Measurements from ENCODE around the gene TRAK2. TPM values are rescaled to one million over a fixed set of nuclear protein-coding genes. Genes with fewer than 3 reads are reported as not detected.
A peak's percentile ranks its signal among the peaks of the same experiment; 100 is the strongest.

TRAK2 gene
- total and polyA plus RNA-seq, 2 donors (not counting 3 experiments of a cell fraction or from before 2014, with no cell fraction given), result 9.7 to 35.7 TPM

DNA sequence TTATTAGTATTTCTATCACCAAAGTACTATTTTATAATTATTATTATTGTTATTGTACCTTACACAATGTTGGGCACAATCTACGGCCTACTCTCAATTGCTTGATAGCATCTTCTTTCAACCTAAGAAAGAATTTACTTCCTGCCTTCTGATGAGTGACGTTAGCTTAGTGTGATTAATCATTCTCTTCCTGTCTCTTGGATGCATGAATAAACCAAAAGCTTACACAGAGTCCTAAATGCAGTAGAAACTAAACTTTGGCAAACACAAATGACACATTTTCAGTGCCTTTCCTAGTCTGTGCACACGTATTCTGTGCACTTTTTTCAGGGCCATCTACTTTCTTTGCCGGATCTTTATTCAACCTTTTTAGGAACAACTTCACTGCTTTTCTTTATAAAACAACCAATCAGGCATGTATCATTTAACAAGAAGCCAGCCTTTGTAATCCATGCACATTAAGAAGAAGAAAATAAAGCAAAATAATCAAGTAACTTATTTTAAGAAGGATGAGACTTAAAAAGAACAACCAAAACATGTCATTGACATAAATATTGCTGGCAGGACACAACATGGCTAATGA, 19.1 kb downstream of the TRAK2 start:
- no peaks in the 10 kb centered on the region for H4K20me1 ChIP-seq (replicated peaks; ENCODE audit: control insufficient read depth, extremely low read depth, insufficient read depth, low read length)
- peak; percentile 78 for TF ChIP-seq GATA2 (IDR thresholded peaks at IDR 0.05; ENCODE audit: insufficient read depth, insufficient read length, low read depth, low read length)
- peak; percentile 42 for TF ChIP-seq POLR2AphosphoS5 (IDR thresholded peaks at IDR 0.05; ENCODE audit: insufficient read depth, low read depth, low read length)
- TF ChIP-seq POLR2A (IDR thresholded peaks at IDR 0.05; ENCODE audit: low read depth, low read length), result no peak
- TF ChIP-seq EZH2 (IDR thresholded peaks at IDR 0.05; ENCODE audit: borderline replicate concordance, low read depth, low read length, severe bottlenecking), result no peak
- TF ChIP-seq MYC (IDR thresholded peaks at IDR 0.05; ENCODE audit: low read depth, low read length), result no peak
- TF ChIP-seq, protein P1, sequence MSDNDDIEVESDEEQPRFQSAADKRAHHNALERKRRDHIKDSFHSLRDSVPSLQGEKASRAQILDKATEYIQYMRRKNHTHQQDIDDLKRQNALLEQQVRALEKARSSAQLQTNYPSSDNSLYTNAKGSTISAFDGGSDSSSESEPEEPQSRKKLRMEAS (IDR thresholded peaks at IDR 0.05; ENCODE audit: insufficient read depth, insufficient read length), result no peak
- peak; percentile 60 for TF ChIP-seq JUN (IDR thresholded peaks at IDR 0.05; ENCODE audit: borderline replicate concordance, insufficient read depth, insufficient read length, low read depth)
- TF ChIP-seq FOS (IDR thresholded peaks at IDR 0.05; ENCODE audit: borderline replicate concordance, insufficient read depth, low read length), result peak; percentile 74
- TF ChIP-seq, protein P2, sequence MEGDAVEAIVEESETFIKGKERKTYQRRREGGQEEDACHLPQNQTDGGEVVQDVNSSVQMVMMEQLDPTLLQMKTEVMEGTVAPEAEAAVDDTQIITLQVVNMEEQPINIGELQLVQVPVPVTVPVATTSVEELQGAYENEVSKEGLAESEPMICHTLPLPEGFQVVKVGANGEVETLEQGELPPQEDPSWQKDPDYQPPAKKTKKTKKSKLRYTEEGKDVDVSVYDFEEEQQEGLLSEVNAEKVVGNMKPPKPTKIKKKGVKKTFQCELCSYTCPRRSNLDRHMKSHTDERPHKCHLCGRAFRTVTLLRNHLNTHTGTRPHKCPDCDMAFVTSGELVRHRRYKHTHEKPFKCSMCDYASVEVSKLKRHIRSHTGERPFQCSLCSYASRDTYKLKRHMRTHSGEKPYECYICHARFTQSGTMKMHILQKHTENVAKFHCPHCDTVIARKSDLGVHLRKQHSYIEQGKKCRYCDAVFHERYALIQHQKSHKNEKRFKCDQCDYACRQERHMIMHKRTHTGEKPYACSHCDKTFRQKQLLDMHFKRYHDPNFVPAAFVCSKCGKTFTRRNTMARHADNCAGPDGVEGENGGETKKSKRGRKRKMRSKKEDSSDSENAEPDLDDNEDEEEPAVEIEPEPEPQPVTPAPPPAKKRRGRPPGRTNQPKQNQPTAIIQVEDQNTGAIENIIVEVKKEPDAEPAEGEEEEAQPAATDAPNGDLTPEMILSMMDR (IDR thresholded peaks at IDR 0.05; ENCODE audit: extremely low read depth in 1 of 2, insufficient read depth in 1 of 2, low read depth in 1 of 2, low read length in 2 of 2), result no peak
- ChIA-PET POLR2A (no interaction called here), CTCF (interaction anchor here (0.9 to 1.9 kb wide), 4 partner anchors 18 to 27 kb away, joined by 3 to 5 read pairs (median 4); partner anchors contain the start of genes STRADB and TRAK2)
- intact Hi-C loops (cut with micrococcal nuclease) (loop anchor here (1.0 kb wide), 1 partner anchor 19 kb away; the partner anchor contains the start of genes STRADB and TRAK2), dilution Hi-C loops (cut with MboI; ENCODE audit: extremely low pct_ligation_motif_present, low sequenced_read_pairs) (no loop called here)
- DNase-seq (ENCODE audit: low read depth, low spot score) (peak; percentile 74), FAIRE-seq (peak; percentile 43)
- no peak overlapping the region for H3K4me3 ChIP-seq (replicated peaks in 1 of 3; ENCODE audit: insufficient read depth in 1 of 3, low read depth in 1 of 3, low read length in 3 of 3)
- H3K36me3 ChIP-seq (ENCODE audit: control insufficient read depth in 2 of 2, extremely low read depth in 1 of 2, insufficient read depth in 2 of 2, low read length in 2 of 2), result no peaks in the 10 kb centered on the region
- no peaks in the 10 kb centered on the region for H3K9me1 ChIP-seq (replicated peaks; ENCODE audit: control insufficient read depth, extremely low read depth, insufficient read depth, low read length)
- no peaks in the 10 kb centered on the region for H3K9me3 ChIP-seq (replicated peaks; ENCODE audit: control insufficient read depth, insufficient read depth, low read length)
- peak overlapping the region; percentile 12 for H3K27ac ChIP-seq (ENCODE audit: insufficient read depth, low read depth, low read length)
- H3K4me2 ChIP-seq (ENCODE audit: insufficient read depth, low read length), result peak overlapping the region; percentile 29
- H3K4me1 ChIP-seq (ENCODE audit: control insufficient read depth, extremely low read depth, insufficient read depth, low read length), result peaks cover 24% of the 10 kb centered on the region
- no TSS peak for BruUV-seq (replicated peaks)
- no peaks in the 10 kb centered on the region for H3K27me3 ChIP-seq (ENCODE audit: control insufficient read depth in 2 of 2, insufficient read depth in 2 of 2, low read length in 2 of 2)
- no peak overlapping the region for H3K9ac ChIP-seq (replicated peaks; ENCODE audit: extremely low read depth, insufficient read depth, low read length)
- peaks cover 20% of the 10 kb centered on the region for H3K79me2 ChIP-seq (ENCODE audit: control insufficient read depth, insufficient read depth, low read length)
- H2AFZ ChIP-seq (ENCODE audit: low read depth, low read length), result no peak overlapping the region

Measured in endothelial cell of umbilical vein (primary cell).